Osteocyte (in vitro differentiated cells): ENCODE results near the gene TGIF1. TPM values are rescaled to one million over a fixed set of nuclear protein-coding genes. Genes with fewer than 3 reads are reported as not detected.

Experiments used
- DNase-seq: peaks from one replicate; pipeline ENCODE4 v3.0.0; 2021; ENCODE audit warnings: mixed read lengths; ENCODE audit not compliant: unreplicated experiment; ENCODE audit errors: extremely low spot score
- H3K27ac Mint-ChIP-seq: one replicate; pipeline ENCODE4 v1.8.0; 2021; ENCODE audit warnings: mild to moderate bottlenecking, mixed read lengths; ENCODE audit not compliant: unreplicated experiment
- H3K27me3 Mint-ChIP-seq: one replicate; pipeline ENCODE4 v1.8.0; 2021; ENCODE audit warnings: mixed read lengths; ENCODE audit not compliant: unreplicated experiment
- H3K36me3 Mint-ChIP-seq: one replicate; pipeline ENCODE4 v1.8.0; 2021; ENCODE audit warnings: mixed read lengths; ENCODE audit not compliant: unreplicated experiment
- H3K4me1 Mint-ChIP-seq: one replicate; pipeline ENCODE4 v1.8.0; 2021; ENCODE audit warnings: mixed read lengths; ENCODE audit not compliant: unreplicated experiment
- H3K4me3 Mint-ChIP-seq: one replicate; pipeline ENCODE4 v1.8.0; 2021; ENCODE audit warnings: mild to moderate bottlenecking, moderate library complexity, mixed read lengths; ENCODE audit not compliant: unreplicated experiment
- H3K9me3 Mint-ChIP-seq: one replicate; pipeline ENCODE4 v1.8.0; 2021; ENCODE audit warnings: mixed read lengths; ENCODE audit not compliant: unreplicated experiment
- CTCF ChIP-seq: fragments of 200-600 bp; sonication (generic); IDR thresholded peaks from 2 replicates; pipeline ENCODE4 v1.5.0; 2021; ENCODE audit warnings: antibody characterized with exemption, mild to moderate bottlenecking, moderate library complexity
- total RNA-seq: library from RNA; stranded (reverse); gene quantifications from 2 replicates; pipeline ENCODE4 v1.2.1, GENCODE V29; 2021

Gene TGIF1
- total RNA-seq, 1 donor from 2014 or later = 83.0 TPM

- TF ChIP-seq CTCF = no peak
- no peaks in the 10 kb centered on the region for H3K27me3 Mint-ChIP-seq
- H3K36me3 Mint-ChIP-seq = no peaks in the 10 kb centered on the region
- no peaks in the 10 kb centered on the region for H3K9me3 Mint-ChIP-seq
- H3K4me1 Mint-ChIP-seq = no peaks in the 10 kb centered on the region
- H3K27ac Mint-ChIP-seq = no peak overlapping the region
- DNase-seq = no peak
- H3K4me3 Mint-ChIP-seq = no peak overlapping the region
Measured at GRCh38 chr18:3422905-3423304, 27.1 kb upstream of the TGIF1 start.

- no peak overlapping the region for H3K27ac Mint-ChIP-seq
- H3K4me3 Mint-ChIP-seq = no peak overlapping the region
- no peaks in the 10 kb centered on the region for H3K36me3 Mint-ChIP-seq
- no peak for DNase-seq
- no peaks in the 10 kb centered on the region for H3K27me3 Mint-ChIP-seq
- H3K9me3 Mint-ChIP-seq = no peaks in the 10 kb centered on the region
- H3K4me1 Mint-ChIP-seq = no peaks in the 10 kb centered on the region
- no peak for TF ChIP-seq CTCF
Measured at GRCh38 chr18:3424280-3424890, 25.6 kb upstream of the TGIF1 start.

GRCh38 chr18:3425030-3425429 is 24.9 kb upstream of the TGIF1 start:
- Mint-ChIP-seq H3K27me3 (no peaks in the 10 kb centered on the region), H3K27ac (no peak overlapping the region), H3K9me3 (no peaks in the 10 kb centered on the region), H3K4me3 (no peak overlapping the region), H3K4me1 (no peaks in the 10 kb centered on the region), H3K36me3 (no peaks in the 10 kb centered on the region)
- no peak for TF ChIP-seq CTCF
- no peak for DNase-seq

- no peak for DNase-seq
- no peak for TF ChIP-seq CTCF
Measured at GRCh38 chr18:3425446-3425845, 24.5 kb upstream of the TGIF1 start.

DNA sequence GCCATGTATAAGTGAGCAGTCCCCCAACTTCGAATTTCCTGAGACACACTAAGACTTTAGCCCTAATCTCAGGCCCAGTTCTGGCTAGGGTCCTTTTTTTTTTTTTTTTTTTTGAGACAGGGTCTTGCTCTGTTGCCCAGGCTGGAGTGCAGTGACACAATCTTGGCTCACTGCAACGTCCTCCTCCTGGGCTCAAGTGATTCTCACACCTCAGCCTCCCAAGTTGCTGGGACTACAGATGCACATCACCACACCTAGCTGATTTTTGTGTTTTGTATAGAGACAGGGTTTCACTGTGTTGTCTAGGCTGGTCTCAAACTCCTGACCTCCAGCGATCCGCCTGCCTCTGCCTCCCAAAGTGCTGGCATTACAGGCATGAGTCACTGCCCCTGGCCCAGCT is 23.9 kb upstream of the TGIF1 start:
- H3K4me1 Mint-ChIP-seq = no peaks in the 10 kb centered on the region
- H3K27me3 Mint-ChIP-seq = no peaks in the 10 kb centered on the region
- TF ChIP-seq CTCF = no peak
- no peaks in the 10 kb centered on the region for H3K9me3 Mint-ChIP-seq
- no peaks in the 10 kb centered on the region for H3K36me3 Mint-ChIP-seq
- DNase-seq = no peak
- H3K4me3 Mint-ChIP-seq = no peak overlapping the region
- H3K27ac Mint-ChIP-seq = no peak overlapping the region

More at GRCh38 chr18:3425446-3425845, 24.5 kb upstream of the TGIF1 start:
- Mint-ChIP-seq H3K4me3 (no peak overlapping the region), H3K36me3 (no peaks in the 10 kb centered on the region), H3K27me3 (no peaks in the 10 kb centered on the region), H3K9me3 (no peaks in the 10 kb centered on the region), H3K4me1 (no peaks in the 10 kb centered on the region), H3K27ac (no peak overlapping the region)
